Activated naive CD4-positive, alpha-beta T cell treated with anti-CD3 and anti-CD28 coated beads, Interleukin-2, amount 50 U/mL, for 24 hours (primary cell): ENCODE data around the gene RNF150.

ENCODE experiments used
- H3K27ac Mint-ChIP-seq: one replicate; pipeline ENCODE4 v1.8.0; 2021; ENCODE audit warnings: mild to moderate bottlenecking, mixed read lengths
- H3K27me3 Mint-ChIP-seq: one replicate; pipeline ENCODE4 v1.8.0; 2021; ENCODE audit warnings: mixed read lengths
- H3K36me3 Mint-ChIP-seq: one replicate; pipeline ENCODE4 v1.8.0; 2021; ENCODE audit warnings: mixed read lengths
- H3K4me1 Mint-ChIP-seq: one replicate; pipeline ENCODE4 v1.8.0; 2021; ENCODE audit warnings: mixed read lengths
- H3K4me3 Mint-ChIP-seq: one replicate; pipeline ENCODE4 v1.8.0; 2021; ENCODE audit warnings: mild to moderate bottlenecking, mixed read lengths
- H3K9me3 Mint-ChIP-seq: one replicate; pipeline ENCODE4 v1.8.0; 2021; ENCODE audit warnings: mixed read lengths

The RNF150 gene

DNA sequence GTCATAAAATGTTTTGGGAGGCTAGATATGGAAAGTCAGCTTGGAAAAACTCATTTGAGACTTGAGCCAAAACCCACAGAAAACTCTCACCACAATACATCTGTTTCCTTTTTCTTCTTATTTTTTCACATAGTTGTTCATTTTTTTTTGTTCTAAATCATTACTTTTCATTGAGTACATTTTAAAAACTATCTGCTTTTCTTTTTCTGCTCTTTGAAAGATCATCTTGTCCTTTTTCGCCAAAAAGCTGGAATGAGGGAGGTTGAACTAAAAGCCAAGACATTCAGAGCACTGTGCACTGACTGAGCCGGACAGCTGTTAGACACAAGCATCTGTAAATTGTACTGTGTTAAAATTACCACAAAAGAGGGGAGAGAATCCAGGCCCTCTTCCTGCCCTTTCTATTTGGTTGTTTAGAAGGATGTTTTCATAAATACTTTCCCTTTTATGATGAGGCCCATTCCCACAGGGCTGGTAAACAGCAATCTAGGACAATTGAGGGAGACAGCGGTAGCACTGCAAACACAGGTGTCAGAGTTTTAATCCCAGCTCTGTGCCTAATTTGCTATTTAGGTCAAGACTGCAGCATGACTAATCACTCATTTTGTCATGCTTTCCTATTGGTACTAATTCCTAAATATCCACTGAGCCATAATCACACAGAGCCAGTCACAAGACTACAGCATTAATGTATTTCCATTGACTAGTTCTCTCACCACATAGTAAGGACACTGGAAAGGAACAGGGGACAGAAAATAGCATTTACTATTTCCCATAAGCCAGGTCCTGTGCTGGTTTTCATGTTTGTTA, 7.3 kb upstream of the RNF150 start:
- Mint-ChIP-seq H3K9me3 (no peaks in the 10 kb centered on the region), H3K4me1 (no peaks in the 10 kb centered on the region), H3K4me3 (no peak overlapping the region), H3K36me3 (no peaks in the 10 kb centered on the region), H3K27ac (no peak overlapping the region), H3K27me3 (peaks cover 16% of the 10 kb centered on the region)

DNA sequence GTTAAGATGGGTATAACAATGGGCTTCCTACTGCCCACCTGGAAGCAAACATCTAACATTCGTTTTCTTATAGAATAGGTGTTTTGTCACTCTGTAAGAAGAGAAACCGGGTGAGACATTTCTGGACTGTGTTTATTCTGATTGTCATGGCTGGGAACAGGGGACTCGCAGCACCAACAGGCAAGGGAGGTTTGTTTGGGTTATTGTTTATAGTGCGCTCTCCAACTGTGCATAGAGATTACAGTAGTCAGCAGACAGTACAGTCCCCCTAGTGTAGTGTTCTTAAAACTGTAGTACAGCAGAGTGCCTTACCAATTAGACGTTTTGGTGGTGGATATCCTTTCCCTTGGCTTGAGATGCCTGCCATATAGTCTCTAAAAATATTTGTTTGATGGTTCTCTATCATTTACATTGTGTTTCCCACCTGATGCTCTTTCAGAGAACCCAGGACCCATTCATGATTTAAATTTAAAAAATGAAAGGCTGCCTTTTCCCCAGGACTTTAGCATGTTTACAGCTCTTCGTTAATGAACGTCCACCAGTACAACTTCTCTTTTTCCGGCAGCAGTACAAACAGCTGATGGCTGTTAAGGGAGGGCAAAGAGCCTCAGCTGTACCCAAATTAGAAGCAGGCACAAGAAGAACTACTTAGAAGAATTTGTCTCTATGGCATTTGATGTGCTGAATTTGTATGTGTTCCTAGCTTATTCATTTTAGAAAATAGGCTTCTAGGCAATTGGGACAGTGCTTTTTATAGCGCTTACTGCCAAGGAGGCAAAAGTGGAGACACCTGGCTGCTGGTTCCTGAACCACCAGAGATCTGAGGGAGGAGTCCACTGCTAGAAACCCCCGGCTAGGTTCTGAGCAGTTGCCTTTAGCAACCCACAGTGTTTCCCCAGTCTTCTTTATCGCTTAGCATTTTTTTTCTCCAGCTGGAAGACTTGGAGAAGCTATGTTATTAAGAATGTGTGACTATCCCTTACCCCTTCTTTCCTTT, 1.0 kb upstream of the RNF150 start:
- peaks cover 7% of the 10 kb centered on the region for H3K4me1 Mint-ChIP-seq
- peak overlapping the region; percentile 84 for H3K4me3 Mint-ChIP-seq
- H3K27me3 Mint-ChIP-seq, result peaks cover 52% of the 10 kb centered on the region
- H3K9me3 Mint-ChIP-seq, result no peaks in the 10 kb centered on the region
- H3K36me3 Mint-ChIP-seq, result no peaks in the 10 kb centered on the region
- no peak overlapping the region for H3K27ac Mint-ChIP-seq

DNA sequence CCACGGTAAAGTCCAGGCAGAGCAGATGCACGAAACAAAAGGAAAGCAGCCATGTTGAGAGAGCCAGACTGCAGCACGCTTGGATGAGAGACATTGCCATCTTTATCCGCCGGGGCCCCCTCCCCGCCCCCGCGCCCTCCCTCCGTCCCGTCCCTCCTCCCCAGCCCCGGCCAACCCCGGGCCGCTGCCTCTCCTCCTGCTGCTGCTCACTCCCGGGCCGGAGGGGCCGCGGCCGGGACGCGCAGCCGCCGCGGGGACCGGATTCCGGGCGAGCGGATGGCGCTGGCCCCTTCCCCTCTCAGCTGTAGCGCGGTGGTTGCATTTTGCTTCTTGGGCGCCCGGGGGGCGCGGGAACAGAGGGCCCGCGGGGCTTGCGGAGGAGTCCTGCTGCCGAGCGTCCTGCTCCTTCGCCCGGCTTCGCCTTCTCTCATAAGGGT, 542 bp downstream of the RNF150 start:
- Mint-ChIP-seq H3K4me1 (peaks cover 7% of the 10 kb centered on the region), H3K27ac (no peak overlapping the region)

DNA sequence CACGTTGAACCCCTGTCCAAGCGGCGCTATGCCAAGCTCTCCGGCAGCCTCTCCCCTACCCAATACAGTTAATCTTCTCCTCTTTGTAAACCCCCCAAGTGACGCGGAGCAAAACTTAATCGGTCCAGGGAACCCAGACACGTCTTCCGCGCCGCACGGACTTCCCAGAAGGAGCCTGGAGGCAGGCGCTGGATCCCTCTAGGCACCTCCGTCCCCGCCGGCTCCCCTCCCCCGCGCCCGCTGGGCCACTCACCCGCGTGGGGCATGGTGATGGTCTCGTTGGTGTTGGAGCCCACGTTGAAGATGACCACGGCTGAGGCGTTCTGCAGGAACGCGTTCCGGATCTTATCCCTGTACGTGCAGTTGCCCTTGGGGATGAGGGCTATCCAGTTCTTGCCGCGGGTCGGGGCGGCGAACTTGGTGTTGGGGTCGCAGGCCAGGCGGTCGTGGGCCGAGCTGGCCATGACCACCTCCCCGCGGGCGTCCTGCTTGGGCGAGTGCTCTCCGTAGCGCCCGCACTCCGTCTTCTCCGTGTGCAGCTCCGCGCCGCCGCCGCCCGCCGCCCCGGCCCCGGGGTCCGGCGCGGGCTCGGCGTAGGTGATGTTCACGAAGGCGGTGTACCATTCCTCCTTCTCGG, 1.1 kb downstream of the RNF150 start:
- Mint-ChIP-seq H3K4me3 (peak overlapping the region; percentile 64), H3K27ac (no peak overlapping the region), H3K27me3 (peaks cover 52% of the 10 kb centered on the region), H3K4me1 (peaks cover 7% of the 10 kb centered on the region), H3K9me3 (no peaks in the 10 kb centered on the region), H3K36me3 (no peaks in the 10 kb centered on the region)

More for the DNA sequence above, 542 bp downstream of the RNF150 start:
- no peaks in the 10 kb centered on the region for H3K36me3 Mint-ChIP-seq
- no peak overlapping the region for H3K4me3 Mint-ChIP-seq
- peaks cover 55% of the 10 kb centered on the region for H3K27me3 Mint-ChIP-seq
- H3K9me3 Mint-ChIP-seq, result no peaks in the 10 kb centered on the region

DNA sequence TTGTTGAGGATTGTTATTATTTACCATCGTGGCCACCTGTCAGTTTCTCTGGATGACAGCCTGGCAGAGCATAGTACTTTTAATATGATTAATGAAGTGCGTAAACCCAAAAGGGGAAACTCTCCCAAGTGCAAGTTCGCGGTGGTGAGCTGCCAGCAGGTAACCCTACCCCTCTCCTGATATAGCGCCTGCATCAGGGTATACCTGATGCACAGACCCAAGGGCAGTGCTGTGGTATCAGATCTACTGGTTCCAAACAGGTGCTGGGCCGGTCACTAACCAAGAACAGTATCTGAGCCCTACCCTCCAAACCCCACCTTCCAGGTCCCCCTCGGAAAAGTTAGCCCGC, 1.6 kb downstream of the RNF150 start:
- H3K27ac Mint-ChIP-seq, result no peak overlapping the region
- H3K36me3 Mint-ChIP-seq, result no peaks in the 10 kb centered on the region
- H3K27me3 Mint-ChIP-seq, result peaks cover 49% of the 10 kb centered on the region
- H3K9me3 Mint-ChIP-seq, result no peaks in the 10 kb centered on the region
- H3K4me3 Mint-ChIP-seq, result peak overlapping the region; percentile 64
- peaks cover 7% of the 10 kb centered on the region for H3K4me1 Mint-ChIP-seq

DNA sequence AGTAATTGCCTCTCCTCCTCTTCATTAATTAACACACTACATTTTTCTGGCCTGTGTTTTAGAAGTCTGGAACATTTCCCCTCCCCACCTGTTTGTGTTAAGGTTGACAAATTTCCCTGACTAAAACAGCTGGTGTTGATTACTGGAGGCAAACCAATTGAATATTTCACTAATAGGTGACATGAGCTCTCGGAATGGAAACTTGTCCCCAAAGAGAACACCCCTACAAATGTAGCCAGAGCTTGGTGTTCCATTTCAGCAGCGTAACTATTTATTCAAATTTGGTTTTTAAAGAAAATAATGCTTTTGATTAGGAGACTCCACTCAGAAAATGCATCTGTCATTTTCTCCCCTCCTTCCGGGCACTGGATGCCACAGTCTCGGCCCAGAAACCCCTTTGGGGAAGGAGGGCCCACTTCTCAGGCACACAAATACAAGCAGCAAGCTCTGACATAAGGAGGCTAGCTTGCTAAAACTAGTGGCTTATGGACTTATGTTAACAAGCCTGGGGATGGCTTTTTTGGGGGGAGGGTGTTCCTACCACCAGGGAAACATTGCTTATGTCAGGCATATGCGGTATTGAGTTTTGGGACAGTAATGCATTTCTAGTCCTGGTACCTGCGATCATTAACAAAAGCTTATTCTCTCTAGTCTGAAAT, 2.2 kb downstream of the RNF150 start:
- Mint-ChIP-seq H3K4me3 (no peak overlapping the region), H3K36me3 (no peaks in the 10 kb centered on the region), H3K4me1 (peaks cover 7% of the 10 kb centered on the region), H3K27me3 (peaks cover 50% of the 10 kb centered on the region), H3K27ac (no peak overlapping the region), H3K9me3 (no peaks in the 10 kb centered on the region)

DNA sequence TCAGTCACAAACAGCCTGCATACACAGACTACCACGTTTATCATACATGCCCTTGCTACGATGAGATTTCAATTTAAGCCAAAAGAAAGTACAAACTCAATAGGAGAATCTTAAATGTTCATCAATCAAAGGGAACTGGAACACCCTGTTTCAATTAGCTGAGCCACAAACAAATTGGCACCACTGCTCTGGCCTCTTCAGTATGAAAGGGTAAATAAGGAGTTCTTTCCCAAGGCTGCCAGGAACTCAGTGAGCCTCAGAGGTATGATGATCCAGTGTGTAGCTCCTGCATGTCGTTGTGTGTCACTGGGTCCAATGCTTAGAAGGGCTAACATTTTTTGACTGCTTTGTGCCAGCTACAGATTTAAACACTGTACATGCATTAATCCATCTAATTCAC, 5.4 kb downstream of the RNF150 start:
- Mint-ChIP-seq H3K27ac (no peak overlapping the region), H3K36me3 (no peaks in the 10 kb centered on the region), H3K4me3 (no peak overlapping the region), H3K27me3 (peaks cover 28% of the 10 kb centered on the region), H3K4me1 (no peaks in the 10 kb centered on the region), H3K9me3 (no peaks in the 10 kb centered on the region)

DNA sequence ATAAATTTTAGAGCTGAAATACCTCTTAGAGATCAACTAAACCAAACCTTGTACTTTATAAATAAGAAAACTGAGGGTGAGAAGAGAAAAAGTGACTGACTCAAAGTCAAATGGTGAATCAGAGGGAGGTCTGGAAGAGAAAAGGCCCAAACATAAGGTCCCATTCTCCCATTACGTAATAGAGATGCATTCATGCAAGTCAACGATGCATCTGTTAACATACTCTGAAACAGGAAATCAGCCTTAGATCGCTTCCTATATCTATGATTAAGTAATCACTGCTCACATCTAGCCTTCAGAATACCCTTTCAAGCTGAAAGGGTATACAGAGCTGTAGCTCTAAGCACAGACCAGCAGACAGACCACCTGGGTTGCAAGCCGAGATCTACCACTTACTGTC, 6.5 kb downstream of the RNF150 start:
- Mint-ChIP-seq H3K36me3 (no peaks in the 10 kb centered on the region), H3K4me3 (no peak overlapping the region), H3K27me3 (peaks cover 23% of the 10 kb centered on the region), H3K27ac (no peak overlapping the region), H3K9me3 (no peaks in the 10 kb centered on the region), H3K4me1 (no peaks in the 10 kb centered on the region)

DNA sequence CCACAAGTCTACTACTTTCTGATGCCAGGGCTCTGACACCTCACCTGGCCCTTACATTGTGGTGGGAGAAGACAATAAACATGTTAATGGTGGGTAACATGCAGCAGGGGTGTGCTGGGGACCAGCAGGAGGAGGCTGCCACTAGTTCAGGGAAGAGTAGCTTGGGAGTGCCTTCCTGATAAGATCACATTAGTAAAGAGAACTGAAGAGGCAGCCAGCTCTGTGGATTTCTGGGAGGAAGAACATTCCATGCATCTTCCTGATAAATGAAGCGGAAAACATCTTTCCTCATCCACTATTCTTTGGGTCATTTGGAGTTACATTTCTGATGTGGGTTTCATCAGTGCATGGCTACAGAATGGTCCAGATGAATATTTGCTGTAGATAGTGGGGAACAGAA, 9.0 kb downstream of the RNF150 start:
- H3K4me3 Mint-ChIP-seq, result no peak overlapping the region
- no peak overlapping the region for H3K27ac Mint-ChIP-seq
- no peaks in the 10 kb centered on the region for H3K9me3 Mint-ChIP-seq
- H3K4me1 Mint-ChIP-seq, result no peaks in the 10 kb centered on the region
- no peaks in the 10 kb centered on the region for H3K36me3 Mint-ChIP-seq
- peaks cover 9% of the 10 kb centered on the region for H3K27me3 Mint-ChIP-seq

DNA sequence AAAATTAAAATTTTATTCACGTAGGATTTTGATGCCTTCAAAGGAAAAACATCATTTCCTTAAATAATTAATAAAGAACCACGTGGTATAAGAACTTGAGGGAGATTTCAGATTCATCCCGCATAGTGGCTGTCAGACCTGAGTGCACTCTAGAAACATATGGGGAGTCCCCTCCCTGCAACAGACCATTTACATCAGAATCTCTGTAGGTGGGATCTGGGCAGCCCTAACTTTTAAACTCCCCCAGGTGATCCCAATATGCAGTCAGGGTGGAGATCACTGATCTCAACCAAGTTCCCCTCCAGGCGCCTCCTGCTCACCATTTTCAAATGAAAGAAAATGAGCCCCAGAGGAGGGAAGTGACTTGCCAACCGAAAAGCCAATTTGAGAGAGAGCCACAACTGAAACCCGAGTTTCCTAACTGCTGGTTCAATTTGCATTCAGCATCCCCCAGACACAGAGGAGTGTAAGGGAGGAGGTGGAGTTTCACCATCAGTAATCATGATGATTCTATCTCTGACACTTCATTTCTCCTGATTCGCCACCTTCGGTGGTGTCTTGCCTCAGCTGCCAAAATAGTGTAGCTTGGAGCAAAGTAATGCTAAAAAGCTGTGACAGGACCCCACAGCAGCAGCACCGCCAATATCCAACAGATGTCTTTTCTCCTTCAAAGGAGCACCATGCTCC, 11.4 kb downstream of the RNF150 start:
- Mint-ChIP-seq H3K27me3 (peaks cover 5% of the 10 kb centered on the region), H3K4me1 (no peaks in the 10 kb centered on the region), H3K27ac (no peak overlapping the region), H3K4me3 (no peak overlapping the region), H3K9me3 (no peaks in the 10 kb centered on the region), H3K36me3 (no peaks in the 10 kb centered on the region)

DNA sequence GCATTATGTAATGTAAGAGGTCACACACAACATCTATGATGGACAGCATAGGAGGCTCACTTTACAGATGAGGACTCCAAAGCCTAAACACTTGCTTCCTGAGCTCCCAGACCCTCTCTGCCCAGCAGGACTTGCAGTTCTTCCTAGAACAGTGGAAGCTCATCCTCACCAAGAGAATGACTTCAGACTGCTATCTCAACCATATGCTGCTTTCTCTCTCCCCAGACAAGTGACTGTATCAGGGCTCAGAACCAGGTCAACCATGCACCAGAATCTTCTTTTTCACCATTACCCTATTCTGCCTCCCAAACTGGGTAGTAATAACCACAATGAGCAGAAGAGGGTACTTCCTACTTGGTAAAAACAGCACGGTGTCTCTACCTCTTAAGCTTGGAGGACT, 12.2 kb downstream of the RNF150 start:
- Mint-ChIP-seq H3K4me3 (no peak overlapping the region), H3K36me3 (no peaks in the 10 kb centered on the region), H3K27me3 (peaks cover 3% of the 10 kb centered on the region), H3K9me3 (no peaks in the 10 kb centered on the region), H3K27ac (no peak overlapping the region), H3K4me1 (no peaks in the 10 kb centered on the region)

DNA sequence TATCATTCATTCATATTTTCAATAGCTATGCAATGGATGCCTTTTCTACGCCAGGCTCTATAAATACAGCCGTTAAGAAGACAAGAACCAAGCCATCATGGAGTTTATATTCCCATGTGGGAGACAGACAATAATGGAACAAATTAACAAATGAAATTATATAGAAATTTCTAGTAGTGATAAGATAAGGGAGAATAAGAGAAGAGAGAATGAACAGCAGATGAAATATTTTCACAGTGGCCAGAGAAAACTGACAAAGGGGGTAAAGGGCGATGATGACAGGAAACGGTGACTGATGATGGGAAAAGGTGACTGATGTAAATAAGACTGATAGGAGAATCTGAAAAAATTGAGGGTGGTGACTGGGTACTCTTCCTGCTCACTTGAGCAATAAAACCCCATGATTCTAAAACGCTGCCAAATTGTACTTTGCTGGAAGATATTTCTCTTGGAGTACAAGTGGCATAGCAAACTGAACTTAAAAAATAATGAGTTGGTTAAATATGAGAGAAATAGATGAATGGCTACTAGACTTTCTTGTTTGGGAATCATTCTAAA, 13.2 kb downstream of the RNF150 start:
- H3K4me3 Mint-ChIP-seq, result no peak overlapping the region
- H3K27ac Mint-ChIP-seq, result no peak overlapping the region
- H3K4me1 Mint-ChIP-seq, result no peaks in the 10 kb centered on the region
- H3K9me3 Mint-ChIP-seq, result no peaks in the 10 kb centered on the region
- no peaks in the 10 kb centered on the region for H3K36me3 Mint-ChIP-seq
- peaks cover 1% of the 10 kb centered on the region for H3K27me3 Mint-ChIP-seq

DNA sequence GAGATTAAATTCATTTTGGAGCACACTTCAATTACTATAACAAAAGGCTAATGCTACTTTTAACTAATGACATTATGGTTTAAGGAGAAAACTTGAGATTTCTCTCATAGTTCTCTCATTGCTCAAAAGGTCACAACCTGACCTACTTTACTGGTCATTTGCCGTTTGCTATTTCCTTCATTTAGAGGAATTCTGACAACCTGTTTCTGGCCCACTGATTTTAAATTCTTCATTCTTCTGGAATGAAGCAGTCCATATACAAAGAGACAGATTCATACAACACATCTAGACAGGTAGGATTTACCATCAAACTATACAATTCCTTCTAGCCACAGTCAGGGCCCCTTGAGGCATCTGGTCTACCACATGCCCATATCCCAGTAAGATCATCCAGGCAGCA, 14.2 kb downstream of the RNF150 start:
- H3K4me1 Mint-ChIP-seq, result no peaks in the 10 kb centered on the region
- H3K36me3 Mint-ChIP-seq, result no peaks in the 10 kb centered on the region
- peaks cover 4% of the 10 kb centered on the region for H3K9me3 Mint-ChIP-seq
- no peaks in the 10 kb centered on the region for H3K27me3 Mint-ChIP-seq
- H3K4me3 Mint-ChIP-seq, result no peak overlapping the region
- H3K27ac Mint-ChIP-seq, result no peak overlapping the region

DNA sequence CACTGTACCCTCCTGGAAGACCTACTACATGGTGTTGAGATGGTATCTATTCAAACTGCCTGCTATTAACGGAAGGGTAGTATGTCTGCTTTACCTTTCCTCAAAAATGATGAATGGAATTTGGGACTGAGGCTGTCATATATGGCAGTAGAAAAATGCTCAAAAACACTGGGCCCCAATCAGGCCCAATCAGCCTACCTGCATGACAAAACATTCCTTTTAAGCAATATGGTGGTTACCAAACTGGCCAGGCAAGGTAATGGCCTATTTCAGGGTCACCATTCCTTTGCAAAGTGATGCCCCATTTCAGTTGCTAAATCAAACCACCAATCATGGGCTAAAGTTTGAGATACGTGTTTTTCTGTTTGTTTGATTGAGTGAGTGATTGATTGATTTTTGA, 14.9 kb downstream of the RNF150 start:
- H3K4me3 Mint-ChIP-seq, result no peak overlapping the region
- H3K9me3 Mint-ChIP-seq, result peaks cover 11% of the 10 kb centered on the region
- no peaks in the 10 kb centered on the region for H3K36me3 Mint-ChIP-seq
- no peaks in the 10 kb centered on the region for H3K4me1 Mint-ChIP-seq
- no peak overlapping the region for H3K27ac Mint-ChIP-seq
- H3K27me3 Mint-ChIP-seq, result no peaks in the 10 kb centered on the region
